GM21515 (cell line): Measurements from ENCODE around the gene NCDN.

Experiments
- ATAC-seq: cut with Tn5 transposase; IDR thresholded peaks from one replicate; pipeline ENCODE4 v1.9.1; 2021; ENCODE audit not compliant: unreplicated experiment

NCDN gene, protein sequence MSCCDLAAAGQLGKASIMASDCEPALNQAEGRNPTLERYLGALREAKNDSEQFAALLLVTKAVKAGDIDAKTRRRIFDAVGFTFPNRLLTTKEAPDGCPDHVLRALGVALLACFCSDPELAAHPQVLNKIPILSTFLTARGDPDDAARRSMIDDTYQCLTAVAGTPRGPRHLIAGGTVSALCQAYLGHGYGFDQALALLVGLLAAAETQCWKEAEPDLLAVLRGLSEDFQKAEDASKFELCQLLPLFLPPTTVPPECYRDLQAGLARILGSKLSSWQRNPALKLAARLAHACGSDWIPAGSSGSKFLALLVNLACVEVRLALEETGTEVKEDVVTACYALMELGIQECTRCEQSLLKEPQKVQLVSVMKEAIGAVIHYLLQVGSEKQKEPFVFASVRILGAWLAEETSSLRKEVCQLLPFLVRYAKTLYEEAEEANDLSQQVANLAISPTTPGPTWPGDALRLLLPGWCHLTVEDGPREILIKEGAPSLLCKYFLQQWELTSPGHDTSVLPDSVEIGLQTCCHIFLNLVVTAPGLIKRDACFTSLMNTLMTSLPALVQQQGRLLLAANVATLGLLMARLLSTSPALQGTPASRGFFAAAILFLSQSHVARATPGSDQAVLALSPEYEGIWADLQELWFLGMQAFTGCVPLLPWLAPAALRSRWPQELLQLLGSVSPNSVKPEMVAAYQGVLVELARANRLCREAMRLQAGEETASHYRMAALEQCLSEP

DNA sequence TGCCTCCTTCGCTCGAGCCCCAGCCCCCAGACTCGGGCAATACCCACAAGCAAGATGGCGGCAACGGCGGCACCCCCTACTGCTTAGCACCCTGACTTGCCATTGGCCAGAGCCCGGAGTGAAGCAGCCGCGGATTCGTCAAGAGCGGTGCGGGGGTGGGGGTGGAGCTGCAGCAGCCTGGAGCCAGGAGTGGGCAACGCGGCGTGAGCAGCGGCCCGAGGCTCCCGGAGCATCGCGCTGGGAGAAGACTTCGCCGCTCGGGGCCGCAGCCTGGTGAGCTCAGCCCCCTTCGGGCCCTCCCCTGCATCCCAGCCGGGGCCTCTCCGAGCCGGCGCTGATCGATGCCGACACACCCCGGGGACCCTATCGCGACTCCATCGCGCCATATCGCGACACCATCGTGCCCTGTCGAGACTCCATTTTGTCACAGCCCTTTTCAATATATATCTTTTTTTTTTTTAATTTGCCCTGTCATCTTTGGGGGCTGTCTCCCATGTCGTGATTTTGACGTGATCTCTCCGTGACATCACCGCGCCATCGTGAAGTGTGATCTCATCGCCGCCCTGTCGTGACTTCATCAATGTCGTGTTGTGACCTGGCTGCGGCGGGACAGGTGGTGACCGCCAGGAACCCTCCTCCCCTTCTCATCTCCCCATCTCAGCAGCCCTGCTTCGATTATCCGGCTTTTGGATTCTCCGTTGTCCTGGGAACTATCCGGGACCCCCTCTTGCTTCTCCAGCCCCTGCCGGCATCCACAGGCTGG is at the start of gene NCDN:
Gene NCDN (plus strand): TSS at position 189 of the 763 bp plus-strand sequence. CDS start 392 bp downstream, at position 581.
- ATAC-seq, result peak; percentile 82

DNA sequence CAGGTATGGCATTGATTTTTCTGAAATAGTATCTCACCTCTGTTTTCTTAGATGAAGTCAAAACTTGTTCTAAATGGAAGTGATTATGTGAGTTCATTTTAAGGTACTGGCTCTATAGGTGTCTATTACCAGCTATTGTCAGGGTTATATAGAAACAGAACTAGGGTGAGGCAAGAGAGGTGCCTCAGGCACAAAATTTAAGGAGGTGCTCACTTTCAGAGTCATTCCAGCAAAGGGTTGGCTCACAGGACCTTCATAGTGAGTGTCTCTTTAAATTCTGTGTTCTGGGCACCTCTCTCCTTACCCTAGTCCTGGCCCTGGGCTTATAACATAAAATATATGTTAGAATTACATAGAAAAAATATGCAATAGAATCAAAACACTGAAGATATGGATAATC is 49.7 kb upstream of the NCDN start:
- ATAC-seq, result no peak

DNA sequence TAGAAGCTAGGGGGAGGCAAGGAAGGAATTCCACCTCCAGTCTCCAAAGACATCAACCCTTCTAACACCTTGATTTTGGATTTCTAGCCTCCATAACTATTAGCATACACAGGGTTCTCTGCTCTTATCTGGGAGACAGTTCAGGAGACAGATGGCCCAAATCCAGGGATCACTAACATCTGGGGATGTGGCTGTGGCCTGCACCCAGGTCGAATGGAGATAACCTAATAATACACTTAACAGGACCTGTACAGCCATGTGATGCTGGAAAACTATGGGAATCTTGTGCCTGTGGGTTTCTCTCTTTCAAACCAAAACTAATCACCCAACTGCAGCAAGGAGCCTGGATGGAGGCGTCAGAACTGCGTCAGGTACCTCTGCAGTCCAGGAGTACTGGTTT is 48.0 kb upstream of the NCDN start:
- ATAC-seq, result no peak

DNA sequence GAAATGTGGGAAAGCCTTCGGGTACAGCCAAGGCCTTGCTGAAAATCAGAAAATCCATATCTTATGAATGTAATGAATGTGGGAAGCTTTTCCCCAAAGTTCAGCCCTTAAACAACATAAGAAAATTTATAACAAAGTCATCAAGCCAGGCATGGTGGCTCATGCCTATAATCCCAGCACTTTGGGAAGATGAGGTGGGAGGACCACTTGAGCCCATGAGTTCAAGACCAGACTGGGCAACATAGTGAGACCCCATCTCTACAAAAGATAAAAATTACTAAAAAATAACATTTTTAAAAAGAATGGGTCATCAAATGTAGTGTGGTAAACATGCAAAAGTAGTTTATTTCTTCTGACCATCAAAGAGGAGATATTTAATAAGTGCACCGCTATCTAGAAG is 46.3 kb upstream of the NCDN start:
- no peak for ATAC-seq

DNA sequence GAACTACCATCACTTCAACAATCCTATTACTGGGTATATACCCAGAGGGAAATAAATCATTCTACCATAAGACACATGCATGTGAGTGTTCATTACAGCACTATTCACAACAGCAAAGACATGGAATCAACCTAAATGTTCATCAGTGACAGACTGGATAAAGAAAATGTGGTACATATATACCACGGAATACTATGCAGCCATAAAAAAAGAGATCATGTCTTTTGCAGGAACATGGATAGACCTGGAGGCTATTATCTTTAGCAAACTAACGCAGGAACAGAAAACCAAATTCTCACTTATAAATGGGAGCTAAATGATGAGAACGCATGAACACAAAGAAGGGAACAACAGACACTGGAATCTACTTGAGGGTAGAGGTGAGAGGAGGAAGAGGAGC is 39.4 kb upstream of the NCDN start:
- ATAC-seq, result no peak

DNA sequence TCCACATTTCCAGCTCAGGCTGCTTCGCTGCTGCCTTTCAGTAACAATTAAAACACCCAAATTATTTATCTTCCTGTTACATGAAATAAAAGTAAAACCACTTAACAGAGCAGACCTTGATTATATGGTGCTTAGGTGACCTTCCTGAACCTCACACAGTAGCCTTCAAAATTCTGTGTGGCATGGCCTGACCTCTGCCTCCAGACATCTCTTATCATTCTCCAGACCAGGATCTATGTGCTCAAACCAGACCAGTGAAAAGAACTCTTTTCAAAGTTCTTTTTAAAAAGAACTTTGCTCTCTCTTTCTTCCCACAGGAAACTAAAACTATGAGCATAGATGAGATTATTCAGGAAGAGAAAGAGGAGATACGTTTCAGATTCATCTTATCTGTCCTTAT is 38.2 kb upstream of the NCDN start:
- ATAC-seq, result no peak

DNA sequence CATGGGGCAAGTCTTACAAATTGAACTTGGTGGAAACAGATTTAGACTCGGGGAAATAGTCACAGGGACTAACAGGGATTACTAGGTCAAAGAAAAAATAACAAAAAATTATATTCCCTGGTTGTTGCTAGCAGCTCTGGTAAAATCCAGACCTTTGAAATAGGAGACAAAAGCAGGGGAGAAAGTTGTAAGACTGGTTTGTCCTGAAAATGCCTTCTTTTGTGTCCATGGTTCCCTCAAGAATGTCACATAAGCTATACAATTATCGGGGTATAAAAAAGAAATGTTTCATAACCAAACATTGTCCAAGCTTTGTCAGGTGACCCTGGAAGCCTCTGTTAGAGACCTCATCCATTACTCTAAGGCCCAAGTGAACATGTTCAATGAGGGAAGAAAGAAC is 33.5 kb upstream of the NCDN start:
- ATAC-seq, result no peak

DNA sequence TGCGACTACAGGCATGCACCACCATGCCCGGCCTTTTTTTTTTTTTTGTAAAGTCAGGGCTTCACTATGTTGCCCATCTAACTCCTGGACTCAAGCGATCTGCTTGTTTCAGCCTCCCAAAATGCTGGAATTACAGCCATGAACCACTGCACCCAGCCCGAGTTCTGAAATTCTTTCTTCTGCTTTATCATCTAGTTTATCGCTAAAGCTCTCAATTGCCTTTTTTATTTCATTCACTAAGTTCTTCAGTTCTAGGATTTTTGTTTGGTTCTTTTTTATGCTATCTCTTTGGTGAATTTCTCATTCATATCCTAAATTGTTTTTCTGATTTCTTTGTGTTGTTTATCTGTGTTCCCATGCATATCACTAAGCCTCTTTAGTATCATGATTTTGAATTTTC is 27.4 kb upstream of the NCDN start:
- ATAC-seq, result no peak

DNA sequence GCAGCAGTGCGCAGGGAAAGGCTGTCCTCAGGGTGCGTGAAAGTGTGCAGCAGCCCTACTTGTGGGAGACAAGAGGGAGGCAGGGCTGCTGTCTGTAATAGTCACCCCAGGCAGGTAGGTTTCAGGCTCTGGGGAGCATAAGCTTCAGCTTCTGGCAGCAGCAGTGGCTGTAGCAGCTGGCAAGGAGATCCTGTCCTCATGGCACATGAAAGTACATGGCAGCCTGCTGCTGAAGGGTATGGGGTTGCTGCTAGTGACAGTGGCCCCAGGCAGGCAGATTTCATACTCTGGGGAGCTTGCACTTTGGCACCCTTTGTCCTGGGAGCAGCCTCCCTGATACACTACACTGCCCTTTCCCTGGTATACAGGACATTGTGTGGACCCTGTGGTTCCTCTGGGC is 26.7 kb upstream of the NCDN start:
- no peak for ATAC-seq

DNA sequence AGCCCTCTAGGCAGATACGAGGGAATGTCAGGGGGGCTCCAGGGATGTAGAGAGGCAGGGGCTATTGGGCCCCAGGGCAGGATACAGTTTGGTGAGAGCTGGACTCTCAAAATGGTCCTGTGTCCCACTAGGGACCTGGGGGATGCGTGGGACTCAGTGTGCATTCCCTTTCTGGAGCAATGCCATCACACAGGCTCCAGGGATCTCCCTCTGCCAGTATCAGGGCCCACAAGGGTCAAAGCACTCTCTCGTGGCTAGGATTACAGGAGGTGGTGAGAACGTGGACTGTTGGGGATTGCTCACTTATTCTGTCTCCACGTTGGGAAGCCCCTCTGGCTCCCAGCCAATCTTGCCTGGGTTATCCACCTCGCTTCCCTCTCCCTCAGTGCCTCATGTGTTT is 26.2 kb upstream of the NCDN start:
- ATAC-seq, result no peak

DNA sequence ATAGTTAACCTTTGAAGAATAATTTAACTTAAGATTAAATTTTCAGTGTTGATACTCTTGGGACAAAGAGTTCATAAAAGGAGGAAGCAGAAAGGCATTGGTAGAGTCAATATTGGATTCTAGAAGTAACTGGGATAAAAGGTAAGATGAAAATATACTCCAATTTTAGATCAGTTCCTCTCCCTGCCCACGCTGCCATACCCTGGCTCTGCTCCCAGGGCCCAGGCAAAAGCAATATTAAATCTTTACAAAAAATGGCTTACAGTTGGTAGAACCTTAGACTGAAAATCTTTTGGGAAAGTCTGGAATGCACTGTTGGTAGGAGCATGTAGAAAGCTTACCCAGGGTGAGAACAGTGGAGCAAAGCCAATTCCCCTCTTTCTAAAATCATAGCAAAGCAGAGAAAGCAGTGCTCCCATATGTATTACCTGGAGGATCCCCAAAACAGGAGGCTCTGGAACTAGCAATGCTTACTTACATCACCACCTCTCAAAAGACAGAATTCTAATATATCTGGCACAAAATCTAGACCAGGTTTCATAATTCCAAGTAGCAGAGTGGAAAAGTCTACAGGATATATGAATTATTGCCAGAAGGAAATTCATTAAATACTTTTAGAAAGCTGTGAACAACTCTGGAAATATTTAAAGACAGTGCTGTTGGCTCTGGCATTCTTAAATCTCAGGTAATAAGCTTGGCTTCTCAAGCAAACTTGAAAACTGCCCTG is 24.9 kb upstream of the NCDN start:
- no peak for ATAC-seq

DNA sequence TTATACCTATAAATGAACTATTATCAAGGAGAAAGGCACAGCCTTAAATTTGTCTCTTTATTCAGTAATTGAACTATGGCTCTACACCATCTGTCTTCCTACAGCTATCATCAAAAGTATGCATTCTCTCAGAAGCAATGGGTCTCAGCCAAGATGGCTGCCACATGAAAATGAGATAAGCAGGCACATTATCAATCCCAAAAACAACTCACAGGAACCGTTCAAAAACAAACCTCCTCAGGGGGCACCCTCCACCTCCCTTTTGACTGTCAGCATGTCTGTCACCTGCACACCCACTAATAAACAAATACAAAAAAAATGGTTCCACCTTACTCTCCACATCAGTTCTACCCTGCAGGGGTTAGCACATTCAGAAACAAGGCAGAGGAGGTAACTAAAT is 24.0 kb upstream of the NCDN start:
- ATAC-seq, result no peak

DNA sequence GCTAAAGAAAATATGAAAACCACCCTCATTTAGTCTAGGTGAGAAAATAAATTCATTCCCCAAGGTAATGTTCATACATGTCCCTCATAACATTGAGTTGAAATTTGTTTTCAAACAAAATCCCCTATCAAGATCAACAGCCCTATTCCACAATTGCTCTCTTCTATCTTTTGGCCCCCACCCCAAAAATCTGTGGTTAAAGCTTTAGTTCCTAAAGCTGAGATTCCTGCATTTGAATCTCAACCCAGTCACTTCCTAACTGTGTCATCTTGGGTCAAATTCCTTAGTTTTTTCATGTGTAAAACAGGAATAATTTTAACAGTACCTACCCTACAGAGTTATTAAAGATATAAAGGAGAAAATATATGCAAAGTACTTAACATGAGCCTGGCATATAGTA is 22.4 kb upstream of the NCDN start:
- no peak for ATAC-seq

DNA sequence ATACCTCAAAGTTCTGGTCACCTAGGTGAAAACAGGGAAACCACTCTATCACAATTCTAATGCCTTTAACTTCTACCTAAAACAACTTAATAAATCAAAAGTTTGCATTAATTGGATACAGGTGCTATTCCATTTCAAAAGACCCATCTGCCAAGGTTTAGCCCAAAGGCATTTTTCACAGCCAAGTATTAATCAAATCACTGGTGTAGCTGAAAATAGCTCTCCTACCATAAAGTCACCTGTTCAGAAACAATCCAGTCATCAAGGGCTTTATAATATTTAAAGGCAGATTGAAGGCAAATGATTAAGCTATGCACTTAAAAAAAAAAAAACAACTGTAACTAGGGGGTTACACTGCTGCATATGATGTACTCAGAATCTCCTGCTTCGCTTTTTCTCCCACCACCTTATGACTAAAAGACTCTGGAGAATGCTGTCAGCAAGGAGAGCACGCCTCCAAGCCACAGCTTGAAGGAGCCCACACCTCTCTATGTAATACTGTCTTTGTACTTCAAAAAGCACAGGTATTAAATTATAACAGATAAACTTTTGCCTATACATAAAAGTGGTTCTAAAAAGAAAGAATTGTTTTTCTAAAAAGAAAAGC is 20.9 kb upstream of the NCDN start:
- ATAC-seq, result no peak

DNA sequence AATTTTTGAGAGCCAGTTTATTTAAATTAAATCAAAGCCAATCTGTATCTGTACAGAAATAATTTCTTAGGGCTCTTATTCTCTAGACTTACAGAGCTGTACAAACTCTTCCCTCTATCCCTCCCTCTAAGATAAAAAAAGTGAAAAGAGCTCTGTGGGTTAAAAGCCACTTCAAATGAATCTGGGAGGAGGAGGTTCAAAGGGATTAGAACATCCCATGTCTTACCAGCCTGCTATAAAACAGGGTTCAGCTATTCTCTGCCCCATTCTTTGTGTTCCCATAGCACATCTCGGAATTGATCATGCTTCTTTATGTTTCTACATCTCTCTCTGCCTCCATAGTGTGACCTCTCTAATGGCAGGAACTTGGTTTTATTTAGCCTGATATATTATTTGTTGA is 19.8 kb upstream of the NCDN start:
- ATAC-seq, result no peak

DNA sequence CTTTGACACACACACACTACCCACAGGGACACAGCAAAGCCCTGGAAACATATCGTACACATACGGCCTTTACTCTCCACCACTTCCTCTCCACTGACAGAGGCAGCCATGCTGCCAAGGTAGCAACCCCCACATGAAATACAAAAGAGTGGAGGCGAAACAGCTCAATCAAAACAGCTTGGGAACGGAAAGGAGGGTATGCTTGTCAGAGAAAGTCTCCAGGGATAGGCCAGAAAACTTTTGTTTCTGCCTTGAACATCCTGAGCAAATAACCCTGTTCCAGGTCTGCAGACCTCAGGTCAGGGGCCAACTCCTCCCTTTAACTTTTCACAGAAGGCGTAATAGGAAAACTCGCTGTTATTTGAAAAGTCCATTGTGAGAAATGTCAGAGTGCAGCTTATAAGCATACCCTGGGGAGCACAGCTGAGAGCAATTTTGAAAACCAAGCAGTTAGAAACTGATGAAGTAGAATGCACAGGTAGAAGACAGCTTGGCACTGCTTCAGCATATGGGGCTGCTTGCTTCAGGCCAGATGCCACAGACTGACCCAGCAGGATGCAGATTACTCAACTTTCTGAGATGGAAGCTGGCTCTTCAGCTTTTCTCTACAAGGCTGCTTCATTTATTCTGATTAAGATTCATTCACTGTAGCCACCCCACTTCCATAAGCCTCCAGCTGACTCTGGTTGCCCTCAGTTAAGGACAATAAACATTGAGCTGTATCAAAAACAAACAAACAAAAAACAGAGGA is 18.4 kb upstream of the NCDN start:
- no peak for ATAC-seq

DNA sequence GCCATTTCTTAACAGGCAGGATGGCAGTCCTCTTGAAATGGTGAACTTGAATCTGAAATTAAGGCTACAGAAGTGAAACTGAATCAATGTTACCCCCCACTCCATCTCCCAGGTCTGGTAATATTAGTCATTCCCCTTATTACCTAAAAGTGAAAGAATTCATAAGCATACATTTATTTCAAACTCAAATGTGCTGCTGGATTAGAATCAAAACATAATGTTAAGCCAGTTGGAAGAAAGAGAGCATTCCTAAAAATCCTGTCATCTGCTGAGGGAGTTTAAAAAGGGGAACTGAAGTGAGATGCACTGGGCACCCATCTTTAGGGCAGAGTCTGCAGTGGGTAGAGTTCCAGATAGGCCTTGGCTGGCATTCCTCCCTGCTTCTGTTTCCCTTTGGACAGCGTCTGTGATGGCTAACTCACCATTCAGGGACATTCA is 17.8 kb upstream of the NCDN start:
- no peak for ATAC-seq

DNA sequence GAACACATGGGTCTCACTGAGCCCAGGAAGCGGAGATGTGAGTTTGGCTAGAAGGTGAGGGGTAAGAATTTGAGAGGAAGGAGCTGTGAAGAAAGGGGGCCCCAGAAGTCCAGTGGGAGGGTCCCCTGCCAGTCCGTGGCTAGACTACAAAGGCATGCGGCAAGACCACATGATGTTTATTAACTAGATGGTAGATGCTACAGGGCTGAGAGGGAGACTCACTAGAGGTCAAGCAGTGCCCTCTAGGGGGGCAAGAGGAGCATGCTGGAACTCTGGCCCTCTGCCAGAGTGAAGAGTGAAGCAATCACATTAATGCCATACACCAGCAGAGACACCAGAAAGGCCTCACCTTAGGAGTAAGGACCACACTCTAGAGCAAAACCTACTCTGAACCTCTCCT is 12.6 kb upstream of the NCDN start:
- no peak for ATAC-seq

DNA sequence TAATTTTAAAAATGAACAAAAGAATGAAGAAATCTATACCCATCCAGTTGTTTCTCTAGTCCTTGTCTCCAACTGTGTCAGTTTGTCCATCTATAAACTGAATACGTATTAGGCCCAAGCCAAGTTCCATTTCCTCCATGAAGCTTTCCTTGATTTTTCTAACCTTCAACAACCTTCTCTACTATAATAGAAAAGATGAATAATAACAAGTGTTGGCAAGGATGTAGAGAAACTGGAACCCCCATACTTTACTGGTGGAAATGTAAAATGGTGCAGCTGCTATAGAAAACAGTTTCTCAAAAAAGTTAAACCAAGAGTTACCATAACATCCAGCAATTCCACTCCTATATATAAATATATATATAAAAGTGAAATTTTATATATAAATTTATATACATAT is 11.0 kb upstream of the NCDN start:
- no peak for ATAC-seq

DNA sequence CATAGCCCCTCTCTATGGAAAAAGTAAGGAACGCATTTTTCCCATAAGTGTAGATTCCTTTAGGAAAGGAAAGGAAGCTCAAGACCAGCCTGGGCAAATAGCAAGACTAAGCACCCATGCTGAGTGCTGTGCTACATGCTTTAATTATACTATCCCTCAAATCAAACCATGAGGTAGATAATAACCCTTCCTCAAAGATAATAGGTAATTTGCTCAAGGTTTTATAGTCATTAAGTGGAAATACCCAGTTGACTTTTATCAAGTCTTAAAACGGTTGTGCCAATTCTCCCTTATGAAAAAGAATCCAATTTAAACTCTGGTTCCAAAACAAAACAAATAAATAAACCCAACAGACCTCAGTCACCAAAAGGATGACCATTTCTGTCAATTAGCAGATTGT is 3.7 kb upstream of the NCDN start:
- no peak for ATAC-seq
